Activated T-cell treated with anti-CD3 and anti-CD28 coated beads, Interleukin-2, amount 50 U/mL, for 72 hours (primary cell): ENCODE measurements around the gene UBIAD1. TPM values are rescaled to one million over a fixed set of nuclear protein-coding genes. Genes with fewer than 3 reads are reported as not detected.

ENCODE experiments used
- ATAC-seq, 2 donors: fragments of 150-1000 bp; cut with Tn5 transposase; replicated peaks in 1 of 2; 2 replicates each; pipeline ENCODE4 v1.10.0; 2021; ENCODE audit warnings: moderate library complexity in 2 of 2, mild to moderate bottlenecking in 1 of 2
- DNase-seq, 2 donors: peaks; one replicate each; pipeline ENCODE4 v3.0.0; 2021 to 2022; ENCODE audit warnings: mixed read lengths in 1 of 2
- H3K27ac Mint-ChIP-seq: one replicate; pipeline ENCODE4 v1.8.0; 2022; ENCODE audit warnings: mild to moderate bottlenecking, moderate library complexity, mixed read lengths
- H3K27me3 Mint-ChIP-seq: one replicate; pipeline ENCODE4 v1.8.0; 2022; ENCODE audit warnings: low read depth, mixed read lengths
- H3K36me3 Mint-ChIP-seq, 2 donors: one replicate each; pipeline ENCODE4 v1.8.0; 2022; ENCODE audit warnings: mixed read lengths in 2 of 2, mild to moderate bottlenecking in 1 of 2; ENCODE audit not compliant: insufficient read depth in 2 of 2
- H3K4me1 Mint-ChIP-seq: one replicate; pipeline ENCODE4 v1.8.0; 2022; ENCODE audit warnings: low read depth, mixed read lengths
- H3K4me3 Mint-ChIP-seq, 2 donors: one replicate each; pipeline ENCODE4 v1.8.0; 2022; ENCODE audit warnings: mild to moderate bottlenecking in 2 of 2, mixed read lengths in 2 of 2, moderate library complexity in 2 of 2
- H3K9me3 Mint-ChIP-seq, 2 donors: one replicate each; pipeline ENCODE4 v1.8.0; 2022; ENCODE audit warnings: mixed read lengths in 2 of 2
- total RNA-seq, 2 donors: library from RNA; stranded (reverse); gene quantifications; one replicate each; pipeline ENCODE4 v1.2.3, GENCODE V29; 2022

UBIAD1 gene
- total RNA-seq, 2 donors from 2014 or later = 28.5 to 32.9 TPM

- no peaks in the 10 kb centered on the region for H3K36me3 Mint-ChIP-seq
- DNase-seq (no peak), ATAC-seq (no peak)
- H3K27me3 Mint-ChIP-seq = no peaks in the 10 kb centered on the region
- no peaks in the 10 kb centered on the region for H3K9me3 Mint-ChIP-seq
- no peak overlapping the region for H3K4me3 Mint-ChIP-seq
- no peak overlapping the region for H3K27ac Mint-ChIP-seq
- no peaks in the 10 kb centered on the region for H3K4me1 Mint-ChIP-seq
Measured at GRCh38 chr1:11330411-11330810, 57.4 kb downstream of the UBIAD1 start.

- DNase-seq = no peak
Measured at GRCh38 chr1:11331036-11331944, 58.3 kb downstream of the UBIAD1 start.

GRCh38 chr1:11331945-11332546 is 59.0 kb downstream of the UBIAD1 start:
- H3K4me3 Mint-ChIP-seq = no peak overlapping the region
- no peaks in the 10 kb centered on the region for H3K9me3 Mint-ChIP-seq
- no peaks in the 10 kb centered on the region for H3K27me3 Mint-ChIP-seq
- H3K27ac Mint-ChIP-seq = no peak overlapping the region
- DNase-seq (no peak), ATAC-seq (no peak)
- H3K4me1 Mint-ChIP-seq = no peaks in the 10 kb centered on the region
- no peaks in the 10 kb centered on the region for H3K36me3 Mint-ChIP-seq

More at GRCh38 chr1:11331036-11331944, 58.3 kb downstream of the UBIAD1 start:
- ATAC-seq = no peak
- H3K4me1 Mint-ChIP-seq = no peaks in the 10 kb centered on the region
- H3K9me3 Mint-ChIP-seq = no peaks in the 10 kb centered on the region
- H3K27ac Mint-ChIP-seq = no peak overlapping the region
- H3K36me3 Mint-ChIP-seq = no peaks in the 10 kb centered on the region
- H3K4me3 Mint-ChIP-seq = no peak overlapping the region
- H3K27me3 Mint-ChIP-seq = no peaks in the 10 kb centered on the region

DNA sequence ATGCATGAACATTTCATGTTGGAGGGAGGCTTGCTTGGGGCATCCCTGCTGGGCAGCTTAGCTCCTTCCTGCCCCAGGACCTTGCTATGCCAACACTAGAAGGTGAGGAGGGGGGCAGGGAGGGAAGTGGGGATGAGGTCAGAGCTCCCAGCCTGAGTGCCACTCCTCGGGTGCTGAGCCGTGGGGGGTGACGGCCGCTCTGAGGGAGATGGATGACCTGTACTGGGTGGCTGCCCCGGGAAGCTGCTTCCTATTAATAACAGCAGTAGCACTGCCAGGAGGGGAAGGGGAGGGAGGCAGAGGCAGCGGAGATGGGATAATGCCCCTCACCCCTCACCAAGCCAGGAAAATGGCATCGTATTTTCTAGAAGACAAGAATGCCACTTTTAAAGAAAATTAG is 60.6 kb downstream of the UBIAD1 start:
- Mint-ChIP-seq H3K9me3 (no peaks in the 10 kb centered on the region), H3K27ac (no peak overlapping the region), H3K4me3 (no peak overlapping the region), H3K36me3 (no peaks in the 10 kb centered on the region), H3K4me1 (no peaks in the 10 kb centered on the region), H3K27me3 (peaks cover 5% of the 10 kb centered on the region)
- DNase-seq (no peak), ATAC-seq (no peak)

DNA sequence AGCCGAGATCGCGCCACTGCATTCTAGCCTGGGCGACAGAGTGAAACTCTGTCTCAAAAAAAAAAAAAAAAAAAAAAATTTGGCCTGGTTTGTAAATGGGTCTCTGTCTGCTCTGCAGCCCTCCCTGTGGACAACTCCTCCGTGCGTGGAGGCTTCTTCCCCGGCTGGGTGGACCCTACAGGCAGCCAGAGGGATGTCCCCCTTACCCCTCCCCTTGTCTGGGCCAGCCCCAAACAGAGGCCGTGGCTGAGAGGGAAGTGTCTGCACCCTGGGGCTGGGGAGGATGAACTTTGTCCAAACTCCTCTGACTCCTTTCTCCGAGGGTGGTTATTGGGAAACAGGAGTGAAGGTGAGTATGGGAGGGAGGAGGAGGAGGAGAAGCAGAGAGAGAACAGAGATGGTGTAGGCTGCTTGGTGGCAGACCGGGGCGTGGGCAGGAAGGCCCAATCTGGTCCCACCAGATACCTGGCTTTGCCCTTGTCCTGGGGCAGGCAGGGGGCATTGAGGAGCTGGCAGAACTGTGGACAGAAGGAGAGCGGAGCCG is 61.3 kb downstream of the UBIAD1 start:
- Mint-ChIP-seq H3K4me1 (no peaks in the 10 kb centered on the region), H3K4me3 (no peak overlapping the region), H3K9me3 (no peaks in the 10 kb centered on the region), H3K36me3 (no peaks in the 10 kb centered on the region), H3K27me3 (peaks cover 12% of the 10 kb centered on the region), H3K27ac (no peak overlapping the region)
- DNase-seq = no peak
- no peak for ATAC-seq

DNA sequence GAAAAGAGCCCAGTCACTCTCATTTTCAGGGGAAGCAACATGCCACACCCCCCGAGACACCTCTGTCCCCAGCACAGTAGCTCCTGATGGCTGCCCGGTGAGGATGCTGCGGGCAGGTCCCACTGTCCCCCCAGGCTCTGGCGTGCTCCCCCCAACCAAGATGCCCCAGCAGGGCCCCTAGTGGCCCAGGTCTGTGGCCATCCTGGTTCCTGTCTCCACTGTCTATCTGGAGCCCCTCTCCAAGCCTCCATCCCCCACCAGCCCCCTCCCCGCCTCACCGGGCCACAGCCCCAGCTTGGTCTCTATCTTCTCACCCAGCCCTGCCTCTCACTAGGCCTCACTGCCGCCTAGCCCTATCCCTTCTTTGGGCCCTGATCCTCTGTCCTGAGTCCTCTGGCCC is 61.8 kb downstream of the UBIAD1 start:
- no peak overlapping the region for H3K4me3 Mint-ChIP-seq

GRCh38 chr1:11335417-11336056 is 62.5 kb downstream of the UBIAD1 start:
- Mint-ChIP-seq H3K27ac (no peak overlapping the region), H3K36me3 (no peaks in the 10 kb centered on the region), H3K4me1 (no peaks in the 10 kb centered on the region), H3K27me3 (peaks cover 20% of the 10 kb centered on the region), H3K4me3 (no peak overlapping the region), H3K9me3 (no peaks in the 10 kb centered on the region)
- DNase-seq (no peak), ATAC-seq (peak in 1 of 2 donors; percentile 25)

More for the DNA sequence above, 61.8 kb downstream of the UBIAD1 start:
- Mint-ChIP-seq H3K9me3 (no peaks in the 10 kb centered on the region), H3K27ac (no peak overlapping the region), H3K4me1 (no peaks in the 10 kb centered on the region), H3K36me3 (no peaks in the 10 kb centered on the region), H3K27me3 (peaks cover 14% of the 10 kb centered on the region)
- DNase-seq = no peak
- no peak for ATAC-seq

GRCh38 chr1:11337580-11338073 is 64.6 kb downstream of the UBIAD1 start:
- no peak overlapping the region for H3K4me3 Mint-ChIP-seq
- no peaks in the 10 kb centered on the region for H3K9me3 Mint-ChIP-seq
- ATAC-seq (peak; percentile 75), DNase-seq (peak; percentile 75 to 80)
- no peaks in the 10 kb centered on the region for H3K4me1 Mint-ChIP-seq
- H3K36me3 Mint-ChIP-seq = no peaks in the 10 kb centered on the region
- peaks cover 20% of the 10 kb centered on the region for H3K27me3 Mint-ChIP-seq
- no peak overlapping the region for H3K27ac Mint-ChIP-seq

Other genes starting within 250 kb of the UBIAD1 start
- gene MASP2, start 226.0 kb upstream of the UBIAD1 start, total RNA-seq = under 1 TPM; 0.19 to 0.56 TPM
- 10 to 100 TPM; 58.8 to 77.5 TPM for gene SRM, start 213.2 kb upstream of the UBIAD1 start, total RNA-seq
- gene EXOSC10, start 173.3 kb upstream of the UBIAD1 start, total RNA-seq = 10 to 100 TPM; 70.2 to 84.6 TPM
- not detected for gene ANGPTL7, start 83.8 kb upstream of the UBIAD1 start, total RNA-seq
- 10 to 100 TPM; 32.6 to 38.3 TPM for gene MTOR, start 10.6 kb upstream of the UBIAD1 start, total RNA-seq
- gene DISP3, start 206.0 kb downstream of the UBIAD1 start, total RNA-seq = under 1 TPM; 0.42 to 0.46 TPM